Dedifferentiated amniotic fluid mesenchymal stem cell (primary cell): Measurements from ENCODE around the gene BCL11B.

Experiments
- DNase-seq: peaks from one replicate; pipeline ENCODE4 v3.0.0-alpha.2; 2016; ENCODE audit errors: extremely low spot score

Gene BCL11B

DNA sequence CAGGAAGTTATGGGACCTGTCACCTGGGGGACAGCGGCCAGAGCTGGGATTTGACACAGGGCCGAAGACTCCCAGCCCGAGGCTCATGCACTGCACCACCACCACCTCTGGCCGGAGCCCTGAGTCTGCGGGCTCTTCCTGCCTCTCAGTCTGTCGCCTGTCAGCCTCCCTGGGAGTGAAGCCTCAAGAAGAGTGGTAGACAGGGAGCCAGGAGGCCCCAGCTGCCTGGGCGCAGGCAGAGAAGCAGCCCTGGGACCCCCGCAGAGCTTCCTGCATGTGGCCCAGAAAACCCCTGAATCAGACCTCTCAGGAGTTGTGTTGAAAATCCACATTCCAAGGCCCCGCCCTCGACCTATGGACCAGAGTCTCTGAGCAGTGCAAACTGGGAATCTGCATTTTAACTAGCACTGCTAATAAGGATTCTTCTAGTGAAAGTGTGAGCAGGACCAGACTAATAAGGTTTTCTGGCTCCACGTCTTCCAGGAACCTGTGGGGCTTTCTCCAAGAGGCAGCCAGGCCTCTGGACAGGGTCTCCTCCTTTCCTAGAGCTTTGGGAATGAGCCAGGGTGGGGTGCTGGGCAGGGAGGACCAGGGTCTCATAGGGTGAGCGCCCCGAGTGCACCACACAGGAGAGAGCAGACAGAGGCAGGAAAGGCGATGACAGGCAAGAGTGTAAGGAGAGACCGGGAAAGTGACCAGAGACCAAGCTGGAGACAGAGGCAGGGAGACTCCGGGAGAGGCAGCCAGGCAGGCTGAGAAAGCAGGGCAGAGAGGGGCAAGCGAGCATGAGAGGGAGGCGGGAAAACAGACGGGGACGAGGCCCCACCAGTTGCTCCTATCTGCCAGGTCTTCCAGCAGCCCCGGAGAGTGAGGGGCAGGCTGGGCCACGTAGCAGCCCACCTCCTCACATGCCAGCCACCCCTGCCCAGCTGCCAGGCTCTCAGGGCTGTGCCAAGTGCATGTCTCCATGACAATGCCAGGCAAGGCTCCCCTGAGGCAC, 112.4 kb downstream of the BCL11B start:
- DNase-seq, result no peak

DNA sequence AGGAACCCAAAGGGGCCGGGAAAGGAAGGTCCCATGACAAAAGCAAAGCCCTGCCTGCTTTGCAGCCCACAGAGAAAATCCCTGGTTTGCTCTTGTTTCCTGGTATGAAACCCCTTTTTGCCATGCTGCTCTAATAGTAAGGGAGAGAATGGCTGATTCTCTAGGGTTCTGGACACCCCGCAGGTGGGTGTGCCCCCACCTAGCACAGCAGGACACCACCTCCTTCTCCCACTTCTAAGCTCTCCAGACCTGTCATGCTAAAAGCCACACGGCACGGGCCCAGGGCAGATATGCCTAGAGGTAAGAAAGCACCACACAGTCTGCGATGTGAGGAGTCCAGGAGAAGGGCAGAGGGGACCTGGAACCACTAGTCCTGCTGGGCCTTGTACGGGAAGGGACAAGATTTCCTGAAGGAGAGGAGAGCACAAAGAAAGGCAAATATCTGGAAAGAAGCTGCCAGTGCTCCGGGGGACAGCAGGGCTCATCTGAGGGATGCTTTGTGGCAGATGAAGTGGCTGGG, 113.3 kb downstream of the BCL11B start:
- DNase-seq, result no peak

DNA sequence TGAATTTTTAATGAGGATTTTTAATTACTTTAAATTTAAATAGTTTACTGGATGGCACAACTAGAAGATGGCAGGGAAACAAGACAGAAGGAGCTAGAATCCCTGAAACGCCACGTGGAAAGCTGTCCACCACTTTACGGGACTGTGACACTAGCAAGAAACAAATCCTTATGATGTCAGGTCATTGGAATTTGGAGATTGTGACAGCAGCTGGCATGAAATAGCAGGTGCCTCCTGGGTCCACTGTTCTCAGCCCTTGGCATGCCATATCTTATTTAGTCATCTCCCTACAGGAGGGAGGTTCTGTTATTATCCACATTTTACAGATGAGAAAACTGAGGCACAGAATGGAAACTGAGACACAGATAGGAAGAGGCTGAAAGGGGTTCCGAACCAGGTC, 113.8 kb downstream of the BCL11B start:
- DNase-seq, result no peak

DNA sequence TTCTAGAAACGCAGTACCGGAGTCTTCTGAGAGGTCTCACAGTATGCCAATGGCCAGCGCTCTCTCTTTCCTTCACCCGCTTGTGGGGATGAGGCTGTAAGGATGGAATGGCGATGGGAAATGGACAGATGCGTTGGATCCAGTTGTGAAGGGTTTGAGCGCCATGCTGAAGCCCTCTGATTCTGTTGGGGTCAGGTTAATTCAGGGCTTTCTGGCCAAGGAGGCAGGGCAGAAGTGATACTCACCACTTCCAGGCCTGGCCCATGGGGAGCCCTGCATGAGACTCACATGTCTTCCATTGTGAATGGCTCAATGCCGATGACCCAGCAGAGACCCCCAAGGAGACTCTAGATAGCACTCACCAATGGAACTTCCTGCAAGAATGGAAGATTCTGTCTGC, 114.3 kb downstream of the BCL11B start:
- DNase-seq, result no peak

DNA sequence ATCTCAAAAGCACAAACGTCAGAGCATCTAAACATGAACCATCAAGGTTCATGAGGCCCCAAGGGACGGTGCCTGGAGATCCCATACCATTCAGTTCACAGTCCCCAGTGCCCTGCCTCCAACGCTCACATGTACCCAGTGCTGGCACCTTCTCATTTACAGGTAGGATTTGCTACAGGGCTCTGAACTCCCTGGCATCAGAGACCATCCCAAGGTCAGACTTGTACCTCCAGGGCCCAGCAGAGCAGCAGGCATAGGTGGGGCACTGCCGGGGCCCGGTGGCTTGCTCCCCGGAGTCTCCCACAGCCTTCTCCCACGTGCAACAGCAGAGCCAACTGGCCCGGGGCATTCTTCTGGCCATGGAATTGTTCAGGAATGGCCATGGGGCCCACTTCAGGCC, 114.8 kb downstream of the BCL11B start:
- no peak for DNase-seq

DNA sequence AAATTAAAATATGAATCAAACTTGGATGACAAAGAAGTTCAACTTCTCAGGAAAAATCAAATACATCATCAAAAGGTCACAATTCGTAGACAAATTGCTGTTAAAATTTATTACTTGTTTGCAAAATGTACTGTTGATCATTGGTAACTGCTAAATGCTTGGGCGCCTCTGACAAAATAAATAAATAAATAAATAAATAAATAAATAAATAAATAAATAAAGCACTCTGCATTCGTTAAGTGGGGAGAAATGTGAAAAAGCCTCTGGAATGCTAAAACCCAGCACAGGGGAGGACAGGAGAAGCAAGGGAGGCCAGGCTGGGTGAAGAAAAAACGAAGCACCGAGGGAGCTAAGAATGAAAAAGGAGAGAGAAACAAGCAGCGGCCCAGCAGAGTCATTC, 115.2 kb downstream of the BCL11B start:
- no peak for DNase-seq

DNA sequence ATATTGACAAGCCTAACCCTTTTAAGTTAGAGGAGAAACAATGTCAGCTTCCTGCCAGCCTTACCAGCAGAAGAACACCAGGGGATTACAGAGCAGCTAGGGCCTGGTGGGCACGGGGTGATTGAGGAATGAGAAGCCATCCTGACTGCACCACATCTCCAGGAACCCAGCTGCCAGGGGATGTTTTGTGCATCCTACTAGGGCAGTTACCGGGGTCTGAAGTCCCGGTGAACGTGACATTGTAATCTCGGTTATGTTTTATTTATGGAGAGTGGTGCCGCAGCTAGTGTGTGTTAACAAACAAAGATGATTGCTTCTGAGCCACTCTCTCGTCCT, 115.9 kb downstream of the BCL11B start:
- DNase-seq, result no peak

DNA sequence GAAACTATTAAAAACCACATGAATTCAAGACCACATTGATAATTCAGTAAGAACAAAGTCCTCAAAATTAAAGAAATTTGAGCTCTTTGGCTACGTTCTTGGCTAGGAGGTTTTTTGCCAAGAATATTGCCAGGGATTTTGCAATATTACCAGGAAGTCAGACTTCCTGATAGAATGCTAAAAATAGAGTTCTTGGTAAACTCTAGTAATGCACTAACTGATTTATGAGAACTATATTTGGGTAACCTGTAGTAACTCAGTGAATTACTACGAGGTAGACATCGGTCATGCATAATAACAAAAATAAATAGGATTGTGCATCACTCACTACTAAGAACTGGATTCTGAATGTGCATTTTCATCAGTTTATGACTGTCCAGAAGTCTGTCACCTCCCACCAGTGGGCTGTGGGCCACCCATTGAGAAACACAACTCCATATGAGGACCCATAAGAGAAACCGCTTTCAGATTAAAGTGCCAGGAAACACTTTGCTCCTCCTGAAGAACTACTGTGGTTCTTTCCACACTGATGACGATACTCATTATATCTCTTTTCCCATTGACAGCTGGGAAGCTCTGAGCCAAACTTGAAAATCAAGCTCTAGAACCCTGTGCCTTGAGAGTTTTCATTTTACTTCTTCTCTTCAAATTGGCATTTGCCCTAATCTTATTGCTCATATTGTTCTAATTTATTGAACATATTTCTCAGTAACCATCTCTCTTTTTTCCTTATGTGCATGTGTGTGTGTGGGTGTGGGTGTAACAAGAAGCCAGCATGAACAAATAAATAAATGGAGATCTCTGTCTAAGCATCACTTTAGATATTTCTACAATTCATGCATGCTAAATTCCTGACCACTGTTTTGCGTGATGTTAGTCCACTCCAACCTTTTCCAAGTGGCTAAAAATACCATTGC, 116.6 kb downstream of the BCL11B start:
- DNase-seq, result no peak

DNA sequence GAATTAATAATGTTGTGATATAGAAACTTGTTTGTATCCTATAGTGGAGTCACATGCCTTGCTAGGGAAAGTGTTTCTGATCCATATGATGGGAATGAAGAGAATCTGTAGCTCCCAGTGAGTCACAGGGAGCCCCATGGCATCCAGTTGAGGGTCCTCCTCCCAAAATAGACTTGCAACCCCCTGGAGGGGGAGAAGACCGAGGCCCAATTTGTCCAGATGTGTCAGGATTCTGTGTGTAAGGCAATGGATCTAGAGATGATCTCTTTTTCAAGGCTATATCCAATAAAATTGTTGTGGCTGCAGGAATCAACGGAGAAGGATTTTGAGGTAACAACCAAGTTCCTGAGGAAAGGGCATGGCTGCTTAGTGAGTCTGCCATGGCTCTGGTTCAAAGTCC, 121.8 kb downstream of the BCL11B start:
- no peak for DNase-seq

DNA sequence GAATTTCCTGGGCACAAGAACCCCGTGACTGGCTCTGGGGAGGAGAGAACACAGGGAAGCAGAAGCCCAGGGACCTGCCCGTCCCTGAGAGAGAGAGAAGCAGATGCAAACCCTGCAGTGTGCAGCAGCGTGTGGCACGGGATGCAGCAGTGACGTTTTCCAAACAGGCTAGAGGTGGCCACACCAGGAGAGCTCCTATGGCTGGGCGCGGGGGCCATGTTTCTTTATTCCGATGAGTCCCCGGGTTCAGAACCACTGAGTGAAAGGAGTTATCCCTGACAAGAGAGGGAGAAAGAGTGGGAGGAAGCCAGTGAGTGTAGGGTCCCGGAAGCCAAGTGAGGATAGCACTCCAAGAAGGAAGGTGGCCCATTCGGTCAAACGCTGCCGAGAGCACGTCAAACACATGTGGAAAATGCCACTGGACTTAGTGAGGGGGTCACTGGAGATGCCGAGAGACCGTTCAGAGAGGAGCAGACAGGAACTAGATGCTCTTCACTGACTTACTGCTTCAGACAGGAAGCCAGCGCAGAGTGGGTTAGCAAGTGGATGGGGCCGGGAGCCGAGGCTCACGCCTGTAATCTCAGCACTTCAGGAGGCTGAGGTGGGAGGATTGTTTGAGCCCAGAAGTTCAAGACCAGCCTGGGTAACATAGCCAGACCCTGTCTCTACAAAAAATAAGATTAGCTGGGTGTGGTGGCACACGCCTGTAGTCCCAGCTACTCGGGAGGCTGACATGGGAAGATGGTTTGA, 123.0 kb downstream of the BCL11B start:
- DNase-seq, result no peak

DNA sequence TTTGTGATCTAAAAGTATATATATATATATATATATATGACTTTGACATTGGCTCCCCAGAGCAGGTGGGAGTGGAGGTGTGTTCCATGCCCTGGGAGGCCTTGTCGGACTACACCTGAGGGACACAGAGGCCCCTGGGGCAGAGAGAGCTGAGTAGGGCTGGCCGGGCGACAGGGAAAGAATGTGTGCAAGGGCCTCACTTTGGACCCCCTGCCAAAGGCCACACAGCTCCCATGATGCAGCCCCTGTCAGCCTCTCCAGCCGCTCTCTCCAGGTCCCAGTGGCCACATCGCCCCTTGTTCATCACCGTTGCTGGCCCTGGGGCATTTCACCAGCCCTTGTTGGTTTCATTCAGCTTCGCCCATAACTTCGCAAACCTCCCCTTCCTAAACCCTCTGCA, 123.9 kb downstream of the BCL11B start:
- no peak for DNase-seq

DNA sequence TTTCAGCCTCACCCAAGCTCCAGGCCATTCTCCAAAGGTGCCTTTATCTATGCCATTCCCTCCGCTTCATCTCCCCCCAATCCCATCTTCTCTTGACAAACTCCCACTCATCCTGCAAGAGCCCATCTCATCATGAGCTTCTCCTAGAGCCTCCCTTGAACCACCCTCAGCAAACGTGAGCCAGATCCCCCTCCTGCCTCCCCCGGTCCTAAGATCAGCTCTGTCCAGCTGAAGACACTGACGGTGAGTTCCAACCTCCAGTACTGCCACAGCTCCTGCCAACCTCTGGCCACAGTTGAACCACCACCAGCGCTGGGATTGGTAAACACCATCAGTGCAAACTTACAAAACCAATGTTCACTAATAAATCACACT, 124.6 kb downstream of the BCL11B start:
- DNase-seq, result no peak

DNA sequence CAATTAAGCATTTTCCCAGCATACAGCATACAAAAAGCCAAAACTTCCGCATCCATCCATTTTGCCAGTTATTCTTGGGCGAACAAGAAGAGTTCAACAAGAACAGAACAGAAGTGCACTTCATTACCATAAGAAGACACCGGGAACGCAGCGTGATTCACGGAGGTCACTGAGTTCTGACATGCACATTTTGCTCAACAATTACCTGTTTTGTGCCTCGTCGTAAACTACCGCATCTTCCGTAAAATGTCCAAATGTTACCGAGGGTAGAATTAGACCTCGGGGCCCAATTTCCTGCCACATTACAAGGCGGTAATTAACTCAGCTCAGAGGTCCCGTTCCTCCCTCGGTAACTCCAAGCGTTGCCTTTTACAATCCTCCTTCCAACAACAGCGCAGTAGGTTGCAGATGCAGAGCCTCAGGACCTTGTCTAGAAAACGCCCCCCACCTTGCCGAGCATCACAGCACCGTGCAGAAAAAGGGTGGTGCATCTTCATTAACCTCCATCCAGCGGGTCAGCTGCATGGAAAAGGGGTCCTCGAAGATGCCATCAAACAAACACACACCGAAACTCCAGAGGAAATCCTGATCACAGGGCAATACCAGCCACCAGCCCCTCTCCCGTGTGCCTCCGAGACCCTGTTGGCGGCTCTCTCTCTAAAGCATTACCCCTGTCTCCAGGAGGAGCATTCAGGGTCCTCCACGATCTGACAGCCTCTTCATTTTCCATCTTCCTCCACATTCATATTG, 125.2 kb downstream of the BCL11B start:
- no peak for DNase-seq

DNA sequence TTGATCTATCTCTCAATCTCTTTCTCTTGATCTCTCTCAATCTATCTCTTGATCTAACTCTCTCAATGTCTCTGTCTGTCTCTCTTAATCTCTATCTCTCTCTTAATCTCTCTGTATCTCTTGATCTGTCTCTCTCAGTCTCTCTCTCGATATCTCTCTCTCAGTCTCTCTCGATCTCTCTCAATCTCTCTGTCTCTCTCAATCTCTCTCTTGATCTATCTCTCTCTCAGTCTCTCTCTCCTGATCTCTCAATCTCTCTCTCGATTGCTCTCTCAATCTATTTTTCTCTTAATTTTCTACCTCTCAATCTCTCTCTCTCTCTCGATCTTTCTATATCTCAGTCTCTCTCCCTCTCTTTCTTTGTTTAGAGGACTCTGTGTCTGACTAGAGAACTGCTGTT, 126.7 kb downstream of the BCL11B start:
- no peak for DNase-seq

DNA sequence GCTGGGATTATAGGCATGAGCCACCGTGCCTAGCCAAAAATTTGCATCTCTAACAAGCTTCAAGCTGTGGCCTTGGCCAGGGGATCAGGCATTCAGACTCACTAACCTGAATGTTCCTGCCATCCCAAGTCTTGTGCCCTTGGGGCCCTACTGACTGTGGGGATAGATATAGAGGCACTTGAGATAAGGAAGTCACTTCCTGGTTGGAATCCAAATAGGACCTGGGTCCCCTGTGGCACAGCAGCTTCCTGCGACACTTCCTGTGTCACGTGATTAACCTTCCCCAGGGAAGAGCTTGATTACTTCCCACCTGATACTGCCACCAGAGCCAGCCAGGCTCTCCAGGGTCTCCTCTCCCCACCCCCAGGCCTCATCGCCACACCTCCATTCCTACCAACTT, 128.2 kb downstream of the BCL11B start:
- no peak for DNase-seq

DNA sequence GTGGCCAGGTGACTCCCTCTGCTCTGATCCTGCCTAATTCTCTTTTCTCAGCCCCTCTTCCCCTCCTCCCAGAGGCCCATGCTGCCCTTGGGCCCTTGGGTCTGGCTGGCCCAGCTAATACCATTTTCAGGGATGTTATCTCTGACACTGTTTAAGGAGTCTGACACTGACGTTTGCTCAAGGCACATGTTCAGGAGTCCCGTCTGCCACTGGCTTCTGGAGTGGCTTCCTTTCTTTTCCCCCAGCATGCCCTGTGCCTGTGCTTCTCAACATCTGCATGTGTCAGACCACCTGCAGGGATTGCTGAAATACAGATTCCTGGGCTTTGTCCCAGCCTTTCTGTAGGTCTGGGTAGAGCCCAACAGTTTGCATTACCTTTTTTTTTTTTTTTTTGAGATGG, 128.9 kb downstream of the BCL11B start:
- DNase-seq, result no peak

DNA sequence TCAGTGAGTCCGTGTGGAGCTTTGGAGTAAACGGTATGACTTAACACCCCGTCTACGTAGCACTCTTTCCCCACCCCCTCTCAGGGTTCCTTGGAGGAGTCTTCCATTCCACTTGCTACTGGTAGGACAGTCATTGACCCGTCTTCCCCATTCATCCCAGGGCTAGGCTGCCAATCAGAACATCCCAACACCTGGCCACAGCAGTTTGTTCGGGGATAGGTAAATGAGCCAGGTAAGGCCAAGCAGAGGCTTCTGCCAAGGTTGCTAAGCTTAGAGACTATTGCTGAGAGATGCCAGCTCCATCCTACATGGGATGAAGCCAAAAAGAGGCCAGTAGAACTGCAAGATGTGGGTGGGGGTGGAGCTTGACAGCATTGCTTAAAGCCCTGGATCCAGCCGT, 130.8 kb downstream of the BCL11B start:
- DNase-seq, result no peak

DNA sequence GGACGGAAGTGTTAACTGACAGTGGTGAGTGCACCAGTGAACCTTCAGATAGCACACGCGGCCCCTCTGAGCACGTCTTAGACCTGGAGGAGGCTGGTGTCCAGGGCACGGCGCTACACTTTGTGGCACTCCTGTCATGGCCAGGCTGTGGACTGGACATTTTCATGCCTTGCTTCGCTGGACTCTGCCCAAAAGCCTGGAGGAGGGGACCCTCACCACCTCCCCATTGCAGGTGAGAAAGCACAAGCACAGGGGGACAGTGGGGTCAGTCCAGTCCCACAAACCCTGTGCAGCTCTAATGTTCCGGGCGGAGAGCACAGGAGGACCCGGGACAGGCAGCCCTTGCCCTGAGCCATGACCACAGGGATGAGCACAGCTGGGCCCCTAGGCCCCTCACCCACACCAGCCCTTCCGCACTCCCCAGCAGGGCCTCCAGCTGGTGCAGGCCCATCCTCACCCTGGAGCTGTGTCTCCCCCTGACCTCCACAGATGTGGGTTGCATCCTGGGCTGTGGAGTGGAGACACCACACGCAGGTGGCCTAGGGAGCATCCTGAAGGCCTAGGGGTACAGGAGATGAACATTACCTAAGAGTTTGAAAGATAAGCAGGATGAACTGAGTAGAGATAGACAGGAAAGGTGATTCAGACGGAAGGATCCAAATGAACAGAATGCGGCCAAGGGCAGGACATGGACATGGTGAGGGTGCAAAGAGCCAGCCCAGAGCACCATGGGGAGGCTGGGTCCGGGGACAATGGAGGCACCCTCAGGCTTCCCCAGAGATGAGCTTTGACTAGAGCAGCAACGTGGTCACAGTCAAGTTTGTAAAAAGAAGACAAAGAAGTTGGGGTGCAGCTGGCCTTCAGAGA, 132.8 kb downstream of the BCL11B start:
- no peak for DNase-seq

DNA sequence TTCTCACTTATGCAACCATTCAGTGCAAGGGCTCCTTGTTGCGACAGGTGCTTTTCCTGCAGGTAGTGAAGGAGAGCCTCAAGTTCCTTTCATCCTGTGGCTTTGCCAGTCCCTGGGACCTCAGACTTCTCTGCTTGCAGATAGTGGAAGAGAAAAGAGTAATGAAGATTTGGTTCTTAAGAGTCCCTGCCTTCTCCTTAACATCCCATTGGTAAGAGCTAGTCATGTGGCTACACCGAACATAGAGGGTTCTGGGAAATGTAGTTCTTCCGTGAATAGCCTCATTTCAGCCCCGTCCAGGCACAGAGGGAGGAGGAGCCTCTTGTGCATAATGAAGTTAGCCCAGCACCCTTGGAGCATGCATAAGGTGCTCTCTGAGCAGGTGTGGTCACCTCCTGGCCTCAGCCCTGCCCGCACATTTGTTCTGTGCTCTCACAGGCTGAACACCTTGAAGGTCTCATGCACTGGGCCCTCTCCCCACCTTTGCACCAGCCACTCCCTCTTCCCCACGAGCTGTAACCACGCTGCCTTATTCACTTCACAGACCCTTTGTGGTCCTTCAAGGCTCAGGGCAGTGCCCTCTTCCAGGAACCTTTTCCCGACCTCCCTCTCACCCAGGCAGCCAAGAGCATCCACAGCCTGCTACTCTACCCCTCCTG, 134.0 kb downstream of the BCL11B start:
- no peak for DNase-seq
